SK-N-SH (cell line): ENCODE results near the gene EPB41L4B. TPM values are rescaled to one million over a fixed set of nuclear protein-coding genes. Genes with fewer than 3 reads are reported as not detected.
"Not testable (repeated sequence)": the region's sequence is repeated elsewhere in the genome, so short reads cannot be mapped to it uniquely, and the experiment has no call there.

Experiments used
- CTCF ChIA-PET: fragments of 300-600, 350-600 bp; formaldehyde crosslinking; extraction: SDS; loops from one replicate; lab custom pipeline; 2021; lab: Yijun Ruan, JAX
- POLR2A ChIA-PET: fragments of 350-600 bp; sonication (Branson Sonifier 250); formaldehyde crosslinking; extraction: SDS; loops from one replicate; lab custom pipeline; 2020; ENCODE audit warnings: antibody characterized with exemption, inconsistent platforms; lab: Yijun Ruan, JAX
- DNase-seq: peaks from one replicate; pipeline ENCODE4 v3.0.0; 2012
- H2AFZ ChIP-seq: fragments of 200-600 bp; sonication (generic); 2 replicates; pipeline ENCODE4 v1.8.1; 2016; ENCODE audit warnings: antibody characterized with exemption, mild to moderate bottlenecking, low read depth
- H3F3A ChIP-seq: fragments of 200-600 bp; sonication (generic); replicated peaks from 2 replicates; pipeline ENCODE3; 2016; ENCODE audit warnings: antibody characterized with exemption, mild to moderate bottlenecking; ENCODE audit not compliant: insufficient read depth
- H3K27ac ChIP-seq, 2 experiments: fragments of 200-500 bp in 1 of 2; fragments of 200-600 bp in 1 of 2; sonication (Bioruptor generic) in 1 of 2; sonication (generic), shearing (Covaris generic) in 1 of 2; 2 replicates each; pipeline versions ENCODE4 v1.5.1 to v1.6.1; 2014 to 2016; ENCODE audit warnings: low read depth in 2 of 2, inconsistent platforms in 1 of 2, low read length in 1 of 2, mild to moderate bottlenecking in 1 of 2, mixed read lengths in 1 of 2
- H3K27me3 ChIP-seq: fragments of 200-600 bp; sonication (generic), shearing (Covaris generic); 2 replicates; pipeline ENCODE4 v1.6.1; 2016; ENCODE audit warnings: mixed run types; ENCODE audit not compliant: insufficient read depth
- H3K36me3 ChIP-seq, 2 experiments: fragments of 200-500 bp in 1 of 2; fragments of 200-600 bp in 1 of 2; sonication (Bioruptor generic) in 1 of 2; sonication (generic) in 1 of 2; replicated peaks in 1 of 2; 2 replicates each; pipeline versions ENCODE3 to v1.5.1; 2014 to 2016; ENCODE audit warnings: low read length in 1 of 2, mild to moderate bottlenecking in 1 of 2; ENCODE audit not compliant: insufficient read depth in 2 of 2, control insufficient read depth in 1 of 2
- H3K4me1 ChIP-seq, 2 experiments: fragments of 200-500 bp in 1 of 2; fragments of 200-600 bp in 1 of 2; sonication (Bioruptor generic) in 1 of 2; sonication (generic), shearing (Covaris generic) in 1 of 2; 2 replicates each; pipeline versions ENCODE4 v1.5.1 to v1.6.1; 2014 to 2016; ENCODE audit warnings: low read depth in 1 of 2, low read length in 1 of 2, mixed run types in 1 of 2; ENCODE audit not compliant: insufficient read depth in 2 of 2, control insufficient read depth in 1 of 2
- H3K4me2 ChIP-seq: fragments of 200-600 bp; sonication (generic), shearing (Covaris generic); 2 replicates; pipeline ENCODE4 v1.6.1; 2017; ENCODE audit warnings: mixed run types
- H3K4me3 ChIP-seq, 2 experiments: fragments of 200-500 bp in 1 of 2; fragments of 200-600 bp in 1 of 2; sonication (Bioruptor generic) in 1 of 2; sonication (generic), shearing (Covaris generic) in 1 of 2; 2 replicates each; pipeline versions ENCODE4 v1.5.1 to v1.8.1; 2014 to 2016; ENCODE audit warnings: low read depth in 2 of 2, inconsistent platforms in 1 of 2, low read length in 1 of 2, mild to moderate bottlenecking in 1 of 2, mixed read lengths in 1 of 2, moderate library complexity in 1 of 2
- H3K79me2 ChIP-seq: fragments of 200-600 bp; sonication (generic); 2 replicates; pipeline ENCODE4 v1.8.1; 2017; ENCODE audit warnings: mild to moderate bottlenecking; ENCODE audit not compliant: insufficient read depth
- H3K9ac ChIP-seq: fragments of 200-600 bp; sonication (generic); 2 replicates; pipeline ENCODE4 v1.6.1; 2017; ENCODE audit warnings: mixed run types
- H3K9me2 ChIP-seq: fragments of 200-600 bp; sonication (generic); 2 replicates; pipeline ENCODE4 v1.6.1; 2017; ENCODE audit warnings: mixed run types
- H3K9me3 ChIP-seq: fragments of 200-600 bp; sonication (generic); 2 replicates; pipeline ENCODE4 v1.6.1; 2017; ENCODE audit warnings: mixed run types, mild to moderate bottlenecking, moderate library complexity
- H4K20me1 ChIP-seq: fragments of 200-600 bp; sonication (generic); 2 replicates; pipeline ENCODE4 v1.6.1; 2017; ENCODE audit warnings: mild to moderate bottlenecking, mixed run types; ENCODE audit not compliant: insufficient read depth
- ELF1 ChIP-seq: IDR thresholded peaks from 2 replicates; pipeline ENCODE4 v1.4.0; 2012
- EP300 ChIP-seq, 2 experiments: IDR thresholded peaks; 2 replicates each; pipeline versions ENCODE4 v1.4.0 to v1.6.1; 2012; ENCODE audit warnings: borderline replicate concordance in 1 of 2, low read depth in 1 of 2, low read length in 1 of 2
- EZH2phosphoT487 ChIP-seq: fragments of 200-600 bp; sonication (generic); IDR thresholded peaks from 2 replicates; pipeline ENCODE4 v1.6.1; 2017; ENCODE audit warnings: low read depth, mixed run types, mild to moderate bottlenecking, antibody characterized with exemption, moderate library complexity, borderline replicate concordance
- FOXM1 ChIP-seq: IDR thresholded peaks from 2 replicates; pipeline ENCODE4 v1.4.0; 2012; ENCODE audit warnings: low read depth, mild to moderate bottlenecking
- MEF2A ChIP-seq: IDR thresholded peaks from 2 replicates; pipeline ENCODE4 v1.4.0; 2012; ENCODE audit warnings: low read depth, borderline replicate concordance
- NFIC ChIP-seq: IDR thresholded peaks from 2 replicates; pipeline ENCODE4 v1.4.0; 2012; ENCODE audit warnings: borderline replicate concordance
- NRF1 ChIP-seq: IDR thresholded peaks from 2 replicates; pipeline ENCODE4 v1.6.1; 2012; ENCODE audit warnings: low read depth, mild to moderate bottlenecking, low read length
- RCOR1 ChIP-seq: fragments of 150-350 bp; IDR thresholded peaks from 2 replicates; pipeline ENCODE4 v1.6.1; 2017; ENCODE audit warnings: antibody characterized with exemption, low read length
- RFX5 ChIP-seq: IDR thresholded peaks from 2 replicates; pipeline ENCODE4 v1.6.1; 2012; ENCODE audit warnings: mild to moderate bottlenecking, improper control_type of control experiment, low read length
- SMC3 ChIP-seq: IDR thresholded peaks from 2 replicates; pipeline ENCODE4 v1.6.1; 2012; ENCODE audit warnings: low read depth, low read length, improper control_type of control experiment
- TCF12 ChIP-seq: IDR thresholded peaks from 2 replicates; pipeline ENCODE4 v1.4.0; 2012
- TEAD4 ChIP-seq: IDR thresholded peaks from 2 replicates; pipeline ENCODE4 v1.4.0; 2012; ENCODE audit warnings: mild to moderate bottlenecking, borderline replicate concordance; ENCODE audit not compliant: insufficient read depth
- WGBS: methylation state at CpG from one replicate; pipeline ENCODE4 v1.1.6; 2017; ENCODE audit warnings: low lambda C conversion rate; 5-methylcytosine and 5-hydroxymethylcytosine counted together
- polyA plus RNA-seq, 3 experiments: library from polyadenylated mRNA; depleted of rRNA; stranded (reverse); fragments of >200 nt; gene quantifications; 2 replicates each; pipeline ENCODE4 v1.2.3, GENCODE V29; 2012
- TF ChIP-seq, protein P1 (sequence below): IDR thresholded peaks from 2 replicates; pipeline ENCODE4 v1.4.0; 2012; ENCODE audit warnings: low read depth, borderline replicate concordance
- TF ChIP-seq, protein P2 (sequence below): fragments of 200-600 bp; sonication (generic); IDR thresholded peaks from 2 replicates; pipeline ENCODE4 v1.6.1; 2017; ENCODE audit warnings: antibody characterized with exemption, mild to moderate bottlenecking, moderate library complexity

The EPB41L4B gene
- polyA plus RNA-seq, 1 of the 3 experiments (the other 2 are of a cell fraction), result 0.59 TPM

DNA sequence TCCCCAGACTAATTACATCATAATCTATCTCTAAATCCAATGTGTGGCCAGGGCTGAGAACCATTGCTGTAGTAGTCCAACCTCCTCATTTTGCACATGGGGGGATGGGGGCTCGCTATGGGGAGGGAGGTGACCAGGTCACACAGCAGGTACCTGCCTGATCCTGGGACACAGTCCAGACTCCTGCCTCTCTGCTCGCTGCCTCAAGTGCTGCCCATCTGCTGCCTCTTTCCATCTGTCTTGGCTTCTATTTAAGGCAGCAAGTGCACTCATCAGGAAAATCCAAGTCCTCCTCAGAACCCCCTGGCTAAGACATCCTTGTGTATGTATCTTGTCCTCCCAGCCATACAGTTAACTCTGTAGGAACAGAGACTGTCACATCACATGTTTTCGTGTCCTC, 96.1 kb downstream of the EPB41L4B start:
- H3K9me3 ChIP-seq, result no peaks in the 10 kb centered on the region
- no peak overlapping the region for H3K9ac ChIP-seq
- peaks cover 0 to 6% of the 10 kb centered on the region in 2 experiments; a peak in 1 of 4 replicates for H3K4me1 ChIP-seq
- no peaks in the 10 kb centered on the region for H3F3A ChIP-seq
- H3K27me3 ChIP-seq, result 0 out of 2 replicates have a peak, but pooled peaks cover 4% of the 10 kb centered on the region
- H3K4me2 ChIP-seq, result no peak overlapping the region
- no peak for TF ChIP-seq TEAD4
- no peaks in the 10 kb centered on the region for H3K36me3 ChIP-seq
- H3K27ac ChIP-seq, result no peak overlapping the region
- no peaks in the 10 kb centered on the region for H4K20me1 ChIP-seq
- ChIA-PET POLR2A (no interaction called here), CTCF (no interaction called here)
- no peaks in the 10 kb centered on the region for H3K79me2 ChIP-seq
- no peak overlapping the region for H2AFZ ChIP-seq
- no peak overlapping the region for H3K4me3 ChIP-seq
- DNase-seq, result no peak
- WGBS, result 55% methylated on average over 2 of the region's 3 CpGs
- H3K9me2 ChIP-seq, result no peaks in the 10 kb centered on the region

DNA sequence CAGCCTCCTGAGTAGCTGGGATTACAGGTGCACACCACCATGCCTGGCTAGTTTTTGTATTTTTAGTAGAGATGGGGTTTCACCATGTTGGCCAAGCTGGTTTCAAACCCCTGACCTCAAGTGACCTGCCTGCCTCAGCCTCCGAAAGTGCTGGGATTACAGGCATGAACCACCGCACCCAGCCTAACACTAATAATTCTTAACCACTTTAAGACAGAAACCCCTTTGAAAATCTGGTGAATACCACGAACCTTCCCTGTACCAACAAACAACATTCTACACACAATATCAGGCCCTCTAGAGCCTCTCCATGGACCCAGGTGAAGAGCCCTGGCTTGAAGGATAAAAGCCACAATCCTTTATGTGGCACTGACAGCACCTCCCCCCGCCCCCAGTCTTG, 102.6 kb downstream of the EPB41L4B start:
- CTCF ChIA-PET, DNase-seq, H3K4me2 ChIP-seq: not testable (repeated sequence)

DNA sequence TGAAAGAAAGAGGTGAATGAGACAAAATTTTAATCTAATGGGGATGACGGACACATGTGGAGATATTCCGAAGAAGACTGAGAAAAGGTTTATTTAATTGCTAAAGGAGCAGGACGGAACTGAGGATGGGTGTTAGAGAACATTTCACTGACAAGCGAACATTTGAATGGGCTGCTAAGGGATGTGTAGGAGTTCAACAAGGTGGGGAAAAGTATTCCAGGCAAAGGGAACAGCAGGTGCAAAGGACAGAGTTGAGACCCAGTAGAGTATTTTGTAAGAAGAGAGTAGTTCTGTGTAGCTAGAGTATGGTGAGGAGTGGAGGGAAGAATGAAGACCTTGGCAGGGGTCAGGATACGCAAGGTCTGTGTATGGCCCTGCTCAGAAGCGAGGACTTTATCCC, 106.4 kb downstream of the EPB41L4B start:
- no peaks in the 10 kb centered on the region for H3K4me1 ChIP-seq
- H3K9me3 ChIP-seq, result no peaks in the 10 kb centered on the region
- H3K27ac ChIP-seq, result no peak overlapping the region
- ChIA-PET POLR2A (no interaction called here), CTCF (interaction anchor here (1.1 kb wide), 1 partner anchor 16 kb away, joined by 3 read pairs; no protein-coding TSS in a partner anchor)
- WGBS, result 69% methylated on average over 6 of the region's 6 CpGs
- no peaks in the 10 kb centered on the region for H3K9me2 ChIP-seq
- no peak overlapping the region for H3K4me3 ChIP-seq
- H3K9ac ChIP-seq, result no peak overlapping the region
- H4K20me1 ChIP-seq, result no peaks in the 10 kb centered on the region
- no peak overlapping the region for H2AFZ ChIP-seq
- H3K27me3 ChIP-seq, result no peaks in the 10 kb centered on the region; the same call in 1 of the 2 replicates
- H3F3A ChIP-seq, result no peaks in the 10 kb centered on the region
- no peak overlapping the region for H3K4me2 ChIP-seq
- DNase-seq, result no peak
- no peaks in the 10 kb centered on the region for H3K79me2 ChIP-seq
- H3K36me3 ChIP-seq, result no peaks in the 10 kb centered on the region
- no peak for TF ChIP-seq MEF2A
- TF ChIP-seq TCF12, result no peak
- TF ChIP-seq NFIC, result no peak
- TF ChIP-seq RFX5, result no peak
- no peak for TF ChIP-seq FOXM1
- TF ChIP-seq TEAD4, result no peak
- TF ChIP-seq ELF1, result no peak
- TF ChIP-seq EP300 (IDR thresholded peaks at IDR 0.05; ENCODE audit: borderline replicate concordance in 1 of 2, low read depth in 1 of 2, low read length in 1 of 2), result no peak
- TF ChIP-seq, protein P1, sequence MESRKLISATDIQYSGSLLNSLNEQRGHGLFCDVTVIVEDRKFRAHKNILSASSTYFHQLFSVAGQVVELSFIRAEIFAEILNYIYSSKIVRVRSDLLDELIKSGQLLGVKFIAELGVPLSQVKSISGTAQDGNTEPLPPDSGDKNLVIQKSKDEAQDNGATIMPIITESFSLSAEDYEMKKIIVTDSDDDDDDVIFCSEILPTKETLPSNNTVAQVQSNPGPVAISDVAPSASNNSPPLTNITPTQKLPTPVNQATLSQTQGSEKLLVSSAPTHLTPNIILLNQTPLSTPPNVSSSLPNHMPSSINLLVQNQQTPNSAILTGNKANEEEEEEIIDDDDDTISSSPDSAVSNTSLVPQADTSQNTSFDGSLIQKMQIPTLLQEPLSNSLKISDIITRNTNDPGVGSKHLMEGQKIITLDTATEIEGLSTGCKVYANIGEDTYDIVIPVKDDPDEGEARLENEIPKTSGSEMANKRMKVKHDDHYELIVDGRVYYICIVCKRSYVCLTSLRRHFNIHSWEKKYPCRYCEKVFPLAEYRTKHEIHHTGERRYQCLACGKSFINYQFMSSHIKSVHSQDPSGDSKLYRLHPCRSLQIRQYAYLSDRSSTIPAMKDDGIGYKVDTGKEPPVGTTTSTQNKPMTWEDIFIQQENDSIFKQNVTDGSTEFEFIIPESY, result no peak
- TF ChIP-seq SMC3, result no peak
- TF ChIP-seq RCOR1, result no peak
- TF ChIP-seq NRF1, result no peak
- no peak for TF ChIP-seq EZH2phosphoT487
- TF ChIP-seq, protein P2, sequence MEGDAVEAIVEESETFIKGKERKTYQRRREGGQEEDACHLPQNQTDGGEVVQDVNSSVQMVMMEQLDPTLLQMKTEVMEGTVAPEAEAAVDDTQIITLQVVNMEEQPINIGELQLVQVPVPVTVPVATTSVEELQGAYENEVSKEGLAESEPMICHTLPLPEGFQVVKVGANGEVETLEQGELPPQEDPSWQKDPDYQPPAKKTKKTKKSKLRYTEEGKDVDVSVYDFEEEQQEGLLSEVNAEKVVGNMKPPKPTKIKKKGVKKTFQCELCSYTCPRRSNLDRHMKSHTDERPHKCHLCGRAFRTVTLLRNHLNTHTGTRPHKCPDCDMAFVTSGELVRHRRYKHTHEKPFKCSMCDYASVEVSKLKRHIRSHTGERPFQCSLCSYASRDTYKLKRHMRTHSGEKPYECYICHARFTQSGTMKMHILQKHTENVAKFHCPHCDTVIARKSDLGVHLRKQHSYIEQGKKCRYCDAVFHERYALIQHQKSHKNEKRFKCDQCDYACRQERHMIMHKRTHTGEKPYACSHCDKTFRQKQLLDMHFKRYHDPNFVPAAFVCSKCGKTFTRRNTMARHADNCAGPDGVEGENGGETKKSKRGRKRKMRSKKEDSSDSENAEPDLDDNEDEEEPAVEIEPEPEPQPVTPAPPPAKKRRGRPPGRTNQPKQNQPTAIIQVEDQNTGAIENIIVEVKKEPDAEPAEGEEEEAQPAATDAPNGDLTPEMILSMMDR, result no peak
- TF ChIP-seq, all 33 proteins: peak for 0

More for the DNA sequence above, 102.6 kb downstream of the EPB41L4B start:
- POLR2A ChIA-PET, H3F3A ChIP-seq, H3K4me3 ChIP-seq, H3K27me3 ChIP-seq, H3K9me3 ChIP-seq, H3K27ac ChIP-seq, H3K9ac ChIP-seq, H3K36me3 ChIP-seq, H3K4me1 ChIP-seq, H4K20me1 ChIP-seq, H2AFZ ChIP-seq, H3K79me2 ChIP-seq, H3K9me2 ChIP-seq: not testable (repeated sequence)
- WGBS, result 60% methylated on average over 4 of the region's 4 CpGs
